ENCODE data around the gene FFAR3. TPM values are rescaled to one million over a fixed set of nuclear protein-coding genes. Genes with fewer than 3 reads are reported as not detected.

Gene FFAR3
- total and polyA plus RNA-seq, 2 donors (not counting 1 experiment from before 2014, with no cell fraction given) = not detected

GRCh38 chr19:35315883-35316282 is 42.4 kb upstream of the FFAR3 start:
- Histone ChIP-seq H3K27ac (ENCODE audit: insufficient read depth, low read length) (no peak overlapping the region), H3K27me3 (ENCODE audit: control insufficient read depth, insufficient read depth, low read length) (no peaks in the 10 kb centered on the region), H3K9me3 (ENCODE audit: control insufficient read depth, insufficient read depth, low read depth, low read length) (no peaks in the 10 kb centered on the region), H4K20me1 (ENCODE audit: control insufficient read depth, extremely low read depth, insufficient read depth, low read length) (no peaks in the 10 kb centered on the region), H3K4me2 (ENCODE audit: extremely low read depth, insufficient read depth, low read length) (no peak overlapping the region), H3K36me3 (ENCODE audit: control insufficient read depth, insufficient read depth, low read length) (no peaks in the 10 kb centered on the region), H2AFZ (ENCODE audit: low read length) (no peak overlapping the region), H3K4me1 (ENCODE audit: control insufficient read depth, extremely low read depth, insufficient read depth, low read length) (peaks cover 12% of the 10 kb centered on the region), H3K79me2 (ENCODE audit: control insufficient read depth, insufficient read depth, low read length) (no peaks in the 10 kb centered on the region), H3K4me3 (replicated peaks in 1 of 4; ENCODE audit: control extremely low read depth in 1 of 4, insufficient read depth in 1 of 4, low read depth in 3 of 4, low read length in 4 of 4) (no peak overlapping the region), H3K9ac (ENCODE audit: insufficient read depth, low read length) (no peak overlapping the region)
- DNase-seq (ENCODE audit: low read depth in 2 of 2) = no peak
- TF ChIP-seq CTCF (conservative IDR thresholded peaks at IDR 0.05 in 1 of 2, IDR thresholded peaks at IDR 0.05 in 1 of 2; ENCODE audit: low read depth in 1 of 2, low read length in 2 of 2) = no peak

GRCh38 chr19:35316560-35316959 is 41.7 kb upstream of the FFAR3 start:
- no peak overlapping the region for H3K9ac ChIP-seq (ENCODE audit: insufficient read depth, low read length)
- no peaks in the 10 kb centered on the region for H3K79me2 ChIP-seq (ENCODE audit: control insufficient read depth, insufficient read depth, low read length)
- no peaks in the 10 kb centered on the region for H3K9me3 ChIP-seq (ENCODE audit: control insufficient read depth, insufficient read depth, low read depth, low read length)
- no peaks in the 10 kb centered on the region for H3K36me3 ChIP-seq (ENCODE audit: control insufficient read depth, insufficient read depth, low read length)
- H3K4me1 ChIP-seq (ENCODE audit: control insufficient read depth, extremely low read depth, insufficient read depth, low read length) = peaks cover 12% of the 10 kb centered on the region
- no peak overlapping the region for H3K4me2 ChIP-seq (ENCODE audit: extremely low read depth, insufficient read depth, low read length)
- no peaks in the 10 kb centered on the region for H3K27me3 ChIP-seq (ENCODE audit: control insufficient read depth, insufficient read depth, low read length)
- H3K4me3 ChIP-seq (replicated peaks in 1 of 4; ENCODE audit: control extremely low read depth in 1 of 4, insufficient read depth in 1 of 4, low read depth in 3 of 4, low read length in 4 of 4) = no peak overlapping the region
- H2AFZ ChIP-seq (ENCODE audit: low read length) = no peak overlapping the region
- TF ChIP-seq CTCF (conservative IDR thresholded peaks at IDR 0.05 in 1 of 2, IDR thresholded peaks at IDR 0.05 in 1 of 2; ENCODE audit: low read depth in 1 of 2, low read length in 2 of 2) (no peak), EZH2 (IDR thresholded peaks at IDR 0.05; ENCODE audit: low read length, missing control alignments) (no peak)
- no peak overlapping the region for H3K27ac ChIP-seq (ENCODE audit: insufficient read depth, low read length)
- no peak for DNase-seq (ENCODE audit: low read depth in 2 of 2)
- H4K20me1 ChIP-seq (ENCODE audit: control insufficient read depth, extremely low read depth, insufficient read depth, low read length) = no peaks in the 10 kb centered on the region

DNA sequence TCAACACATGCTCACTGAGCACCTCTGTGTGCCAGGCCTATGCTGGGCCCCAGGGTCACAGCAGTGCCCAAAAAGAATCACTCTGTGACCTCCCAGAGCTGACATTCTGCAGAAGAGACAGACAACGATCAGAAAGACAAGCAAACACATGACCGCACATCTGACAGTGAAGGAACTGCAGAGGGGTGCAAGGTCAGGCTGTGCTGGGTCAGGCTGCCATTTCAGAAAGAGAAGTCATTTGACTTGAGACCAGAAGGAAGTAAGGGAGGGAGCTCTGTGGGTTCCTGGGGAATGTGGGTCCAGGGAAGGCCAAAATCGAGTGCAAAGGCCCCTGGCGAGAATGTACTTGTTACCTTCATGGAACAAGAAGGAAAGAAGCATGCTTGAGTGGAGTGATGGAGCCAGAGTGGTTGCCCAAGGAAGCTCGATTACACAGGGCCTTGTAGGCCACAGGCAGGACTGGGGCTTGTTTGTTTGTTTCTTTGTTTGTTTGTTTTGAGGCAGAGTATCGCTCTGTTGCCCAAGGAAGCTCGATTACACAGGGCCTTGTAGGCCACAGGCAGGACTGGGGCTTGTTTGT is 40.7 kb upstream of the FFAR3 start:
- no peaks in the 10 kb centered on the region for H4K20me1 ChIP-seq (ENCODE audit: control insufficient read depth, extremely low read depth, insufficient read depth, low read length)
- no peaks in the 10 kb centered on the region for H3K9me3 ChIP-seq (ENCODE audit: control insufficient read depth, insufficient read depth, low read depth, low read length)
- H3K4me1 ChIP-seq (ENCODE audit: control insufficient read depth, extremely low read depth, insufficient read depth, low read length) = peaks cover 12% of the 10 kb centered on the region
- no peaks in the 10 kb centered on the region for H3K36me3 ChIP-seq (ENCODE audit: control insufficient read depth, insufficient read depth, low read length)
- H3K27ac ChIP-seq (ENCODE audit: insufficient read depth, low read length) = no peak overlapping the region
- no peak overlapping the region for H3K4me3 ChIP-seq (replicated peaks in 1 of 4; ENCODE audit: control extremely low read depth in 1 of 4, insufficient read depth in 1 of 4, low read depth in 3 of 4, low read length in 4 of 4)
- H3K4me2 ChIP-seq (ENCODE audit: extremely low read depth, insufficient read depth, low read length) = no peak overlapping the region
- no peaks in the 10 kb centered on the region for H3K27me3 ChIP-seq (ENCODE audit: control insufficient read depth, insufficient read depth, low read length)
- no peak for DNase-seq (ENCODE audit: low read depth in 2 of 2)
- no peaks in the 10 kb centered on the region for H3K79me2 ChIP-seq (ENCODE audit: control insufficient read depth, insufficient read depth, low read length)
- H3K9ac ChIP-seq (ENCODE audit: insufficient read depth, low read length) = no peak overlapping the region
- TF ChIP-seq EZH2 (IDR thresholded peaks at IDR 0.05; ENCODE audit: low read length, missing control alignments) = no peak
- no peak for TF ChIP-seq CTCF (conservative IDR thresholded peaks at IDR 0.05 in 1 of 2, IDR thresholded peaks at IDR 0.05 in 1 of 2; ENCODE audit: low read depth in 1 of 2, low read length in 2 of 2)
- H2AFZ ChIP-seq (ENCODE audit: low read length) = no peak overlapping the region
